ENCODE data around the gene CDC42SE2. TPM values are rescaled to one million over a fixed set of nuclear protein-coding genes. Genes with fewer than 3 reads are reported as not detected.
"Not testable (repeated sequence)": the region's sequence is repeated elsewhere in the genome, so short reads cannot be mapped to it uniquely, and the experiment has no call there.

CDC42SE2 gene
- total RNA-seq, 1 donor from 2014 or later: 19.4 TPM

- peaks cover 24% of the 10 kb centered on the region for H3K4me1 ChIP-seq
- no peaks in the 10 kb centered on the region for H3K27me3 ChIP-seq
- intact Hi-C loops (cut with DNase I): no loop called here
- no peaks in the 10 kb centered on the region for H3K36me3 ChIP-seq
- DNase-seq (ENCODE audit: extremely low spot score in 2 of 2): no peak
- no peaks in the 10 kb centered on the region for H3K9me3 ChIP-seq
- no peak overlapping the region for H3K4me3 ChIP-seq
- H3K27ac ChIP-seq: no peak overlapping the region
- no peak for TF ChIP-seq POLR2A (IDR thresholded peaks at IDR 0.05)
- no peak for TF ChIP-seq CTCF (IDR thresholded peaks at IDR 0.05)
Measured at GRCh38 chr5:131274326-131275063, 10.6 kb downstream of the CDC42SE2 start.

- no peak overlapping the region for H3K27ac ChIP-seq
- no peaks in the 10 kb centered on the region for H3K36me3 ChIP-seq
- intact Hi-C loops (cut with DNase I): no loop called here
- H3K4me3 ChIP-seq: no peak overlapping the region
- H3K4me1 ChIP-seq: peaks cover 26% of the 10 kb centered on the region
- DNase-seq (ENCODE audit: extremely low spot score in 2 of 2): no peak
- TF ChIP-seq POLR2A (IDR thresholded peaks at IDR 0.05): no peak
- TF ChIP-seq CTCF (IDR thresholded peaks at IDR 0.05): no peak
- TF ChIP-seq POLR2AphosphoS5 (IDR thresholded peaks at IDR 0.05; ENCODE audit: insufficient read depth in 1 of 2, low read depth in 1 of 2): no peak
- no peaks in the 10 kb centered on the region for H3K9me3 ChIP-seq
- H3K27me3 ChIP-seq: no peaks in the 10 kb centered on the region
Measured at GRCh38 chr5:131276072-131276471, 12.2 kb downstream of the CDC42SE2 start.

GRCh38 chr5:131277447-131277846 lies 13.6 kb downstream of the CDC42SE2 start:
- intact Hi-C loops (cut with DNase I): no loop called here
- Histone ChIP-seq H3K9me3 (no peaks in the 10 kb centered on the region), H3K4me1 (peaks cover 36% of the 10 kb centered on the region), H3K4me3 (no peak overlapping the region), H3K27me3 (no peaks in the 10 kb centered on the region), H3K27ac (no peak overlapping the region), H3K36me3 (no peaks in the 10 kb centered on the region)
- TF ChIP-seq POLR2AphosphoS5 (IDR thresholded peaks at IDR 0.05; ENCODE audit: insufficient read depth in 1 of 2, low read depth in 1 of 2) (no peak), POLR2A (IDR thresholded peaks at IDR 0.05) (no peak), CTCF (IDR thresholded peaks at IDR 0.05) (no peak)
- DNase-seq (ENCODE audit: extremely low spot score in 2 of 2): no peak

- intact Hi-C loops (cut with DNase I): no loop called here
- no peaks in the 10 kb centered on the region for H3K9me3 ChIP-seq
- H3K36me3 ChIP-seq: no peaks in the 10 kb centered on the region
- H3K27ac ChIP-seq: no peak overlapping the region
- TF ChIP-seq POLR2AphosphoS5 (IDR thresholded peaks at IDR 0.05; ENCODE audit: insufficient read depth in 1 of 2, low read depth in 1 of 2): no peak
- TF ChIP-seq POLR2A (IDR thresholded peaks at IDR 0.05): no peak
- no peak for TF ChIP-seq CTCF (IDR thresholded peaks at IDR 0.05)
- no peak overlapping the region for H3K4me3 ChIP-seq
- H3K27me3 ChIP-seq: no peaks in the 10 kb centered on the region
- DNase-seq (ENCODE audit: extremely low spot score in 2 of 2): no peak
- H3K4me1 ChIP-seq: peaks cover 36% of the 10 kb centered on the region
Measured at GRCh38 chr5:131277875-131278740, 14.3 kb downstream of the CDC42SE2 start.

GRCh38 chr5:131278741-131279124 lies 14.9 kb downstream of the CDC42SE2 start:
- intact Hi-C loops (cut with DNase I); H3K9me3 ChIP-seq; DNase-seq (ENCODE audit: extremely low spot score in 2 of 2); H3K27ac ChIP-seq; H3K36me3 ChIP-seq; H3K27me3 ChIP-seq; H3K4me3 ChIP-seq: not testable (repeated sequence)
- peaks cover 36% of the 10 kb centered on the region for H3K4me1 ChIP-seq
